ENCODE measurements around the gene KATNBL1.
A peak's percentile ranks its signal among the peaks of the same experiment; 100 is the strongest.
"Not testable (repeated sequence)": the region's sequence is repeated elsewhere in the genome, so short reads cannot be mapped to it uniquely, and the experiment has no call there.

Gene KATNBL1

DNA sequence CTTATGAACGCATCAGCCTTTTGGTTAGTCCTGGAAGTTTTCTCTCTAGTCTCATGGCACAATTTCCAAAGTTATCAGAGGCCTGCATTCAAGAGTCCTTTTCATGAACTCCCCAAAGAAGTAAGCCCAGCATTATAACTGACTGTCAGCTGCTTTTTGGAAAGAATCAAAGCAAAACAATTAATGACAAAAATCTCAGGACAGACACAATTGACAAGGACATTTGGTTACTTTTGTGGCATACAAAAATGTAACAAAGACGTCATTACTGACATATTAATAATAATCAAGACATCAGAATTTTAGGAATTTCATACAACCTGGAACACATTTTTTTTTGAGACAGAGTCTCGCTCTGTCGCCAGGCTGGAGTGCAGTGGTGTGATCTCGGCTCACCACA, 21.2 kb downstream of the KATNBL1 start:
- DNase-seq, result no peak

DNA sequence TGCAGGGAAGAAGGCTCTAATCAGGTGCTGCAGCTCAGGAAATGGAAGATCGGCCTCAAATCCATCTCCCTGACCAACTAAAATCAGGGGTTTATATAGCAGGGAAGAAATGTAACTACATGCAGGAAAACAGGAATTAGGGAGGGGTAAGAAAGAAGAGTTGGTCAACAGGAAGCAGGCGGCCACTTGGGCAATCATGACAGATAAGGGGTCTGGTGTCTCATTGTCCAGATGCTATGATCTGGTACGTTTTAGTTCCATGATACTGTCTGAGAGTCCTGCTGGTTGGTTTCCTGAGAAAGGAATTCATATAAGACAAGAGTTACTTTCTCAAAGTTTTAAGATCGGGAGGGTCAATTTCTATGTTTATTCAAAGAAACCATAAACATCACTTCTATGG, 24.2 kb downstream of the KATNBL1 start:
- DNase-seq, result no peak

DNA sequence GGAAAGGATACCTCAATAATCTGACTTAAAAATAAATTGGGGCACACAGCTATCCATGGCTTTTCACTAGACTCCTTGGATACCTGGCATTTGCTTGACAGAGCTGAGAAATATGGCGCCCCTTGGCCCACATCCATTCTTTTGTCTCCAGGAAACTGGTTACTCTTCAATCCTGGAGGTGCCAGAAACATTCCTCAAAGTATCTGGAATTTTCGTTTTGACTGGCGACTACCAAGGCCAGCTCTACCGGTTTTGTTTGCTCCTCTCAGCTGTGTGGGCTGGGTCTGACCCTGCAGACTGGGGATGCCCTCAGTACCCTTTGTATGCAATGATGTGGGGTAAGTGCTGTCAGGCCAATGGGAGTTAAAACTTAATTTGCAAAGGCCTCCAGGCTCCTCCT, 27.0 kb downstream of the KATNBL1 start:
- peak in 1 of 2 donors; percentile 1 for DNase-seq

DNA sequence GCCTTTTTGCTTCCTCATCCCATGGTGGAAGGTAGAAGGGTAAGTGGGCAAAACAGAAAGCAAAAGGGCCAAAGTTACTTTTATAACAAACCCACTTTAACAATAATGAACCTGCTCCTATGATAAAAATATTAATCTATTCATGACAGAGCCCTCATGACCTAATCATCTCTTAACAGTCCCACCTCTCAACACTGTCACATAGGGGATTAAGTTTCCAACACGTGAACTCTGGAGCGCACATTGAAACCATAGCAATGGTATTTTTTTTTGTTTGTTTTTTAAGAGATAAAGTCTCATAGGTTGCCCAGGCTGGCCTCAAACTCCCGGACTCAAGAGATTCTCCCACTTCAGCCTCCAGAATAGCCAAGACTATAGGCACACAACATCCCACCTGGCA, 30.7 kb downstream of the KATNBL1 start:
- DNase-seq, result no peak

GRCh38 chr15:34165987-34166573, 43.8 kb downstream of the KATNBL1 start:
- not testable (repeated sequence) for DNase-seq

DNA sequence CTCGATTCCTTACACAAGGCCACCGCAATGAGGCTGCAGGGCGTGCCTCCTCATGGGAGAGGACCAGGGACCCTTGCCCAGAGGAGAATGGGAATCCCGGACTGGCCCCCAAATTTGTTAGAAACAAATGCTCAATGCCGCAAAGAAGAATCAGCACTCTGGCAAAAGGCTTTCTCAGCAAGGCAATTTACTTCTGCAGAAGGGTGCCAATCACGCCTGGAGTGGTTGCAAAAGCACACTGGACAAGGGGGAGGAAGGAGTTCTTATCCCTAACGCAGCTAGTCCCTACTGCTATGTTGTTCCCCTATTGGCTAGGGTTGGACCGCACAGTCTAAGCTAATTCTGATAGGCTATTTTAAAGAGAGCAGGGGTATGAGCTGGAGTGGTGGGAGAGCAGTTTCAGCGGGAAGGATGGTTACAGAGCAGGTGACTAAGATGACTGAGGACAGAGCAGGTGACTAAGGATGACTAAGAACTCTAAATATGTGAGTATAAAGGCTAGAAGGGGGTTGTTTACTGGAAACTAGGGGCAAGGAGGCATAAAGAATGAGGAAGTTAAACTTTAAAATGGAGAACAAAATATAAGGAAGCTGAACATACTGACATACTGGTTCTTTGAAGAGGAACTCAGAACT, 48.5 kb downstream of the KATNBL1 start:
- no peak for DNase-seq

DNA sequence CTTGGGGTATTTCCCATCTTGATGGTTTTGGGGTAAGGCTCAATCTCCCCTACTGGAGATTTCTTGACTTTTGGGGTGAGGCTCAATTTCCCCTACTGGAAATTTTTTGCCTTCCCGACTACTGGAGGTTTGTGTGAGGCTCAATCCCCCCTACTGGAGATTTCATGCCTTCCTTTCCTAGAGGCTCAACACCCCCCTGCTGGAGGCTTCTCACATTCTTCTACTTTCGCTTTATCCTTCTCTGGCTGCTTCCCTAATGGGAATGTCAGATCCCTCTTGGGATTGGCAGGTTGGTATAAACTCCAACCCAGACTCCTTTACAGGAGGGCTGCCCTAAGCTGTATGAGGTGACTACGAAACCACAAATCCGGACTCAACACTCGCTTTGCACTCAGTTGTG, 49.2 kb downstream of the KATNBL1 start:
- no peak for DNase-seq

DNA sequence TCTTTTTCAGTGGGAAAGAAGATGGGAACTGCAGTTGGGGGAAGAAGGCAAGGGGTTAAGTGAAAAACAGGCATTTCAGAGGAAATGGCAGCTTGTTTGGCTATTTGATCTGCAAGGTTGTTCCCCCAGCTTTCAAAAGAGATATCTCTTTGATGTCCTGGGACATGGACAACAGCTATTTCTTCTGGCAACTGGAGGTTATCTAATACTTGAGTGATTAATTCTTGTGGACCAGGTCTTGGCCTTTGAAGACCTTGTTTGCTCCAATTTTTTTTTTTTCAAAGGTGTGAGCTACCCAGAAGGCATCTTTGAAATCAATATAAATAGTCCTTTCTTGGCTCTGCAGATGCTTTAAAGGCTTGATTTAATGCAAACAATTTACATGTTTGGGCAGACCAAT, 51.5 kb downstream of the KATNBL1 start:
- DNase-seq, result no peak

GRCh38 chr15:34155859-34156258, 54.0 kb downstream of the KATNBL1 start:
- DNase-seq, result no peak

- DNase-seq, result no peak
Observed at GRCh38 chr15:34154725-34155204, 55.1 kb downstream of the KATNBL1 start.

- DNase-seq, result no peak
Observed at GRCh38 chr15:34147371-34148140, 62.3 kb downstream of the KATNBL1 start.

DNA sequence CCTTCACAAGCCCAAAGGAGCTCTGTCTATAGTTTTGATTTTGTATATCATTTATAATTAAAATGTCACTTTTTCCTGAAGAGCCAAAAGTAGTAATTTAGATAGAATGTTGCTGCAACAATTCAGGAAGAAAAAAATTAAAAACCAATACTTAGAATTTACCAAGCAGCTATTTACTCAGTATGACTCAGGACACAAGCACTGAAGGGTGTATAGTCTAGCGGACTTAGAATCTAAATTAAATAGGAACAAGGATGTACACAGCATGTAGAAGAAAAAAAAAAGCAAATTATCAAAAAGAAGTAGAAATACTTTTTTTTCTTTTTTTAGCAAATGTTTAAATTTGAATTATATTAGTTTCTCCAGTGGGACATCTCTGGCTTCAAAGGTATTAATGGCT, 76.4 kb downstream of the KATNBL1 start:
- DNase-seq, result no peak

- DNase-seq, result no peak
Observed at GRCh38 chr15:34132881-34133280, 77.0 kb downstream of the KATNBL1 start.

- DNase-seq, result no peak
Observed at GRCh38 chr15:34128898-34129297, 81.0 kb downstream of the KATNBL1 start.

DNA sequence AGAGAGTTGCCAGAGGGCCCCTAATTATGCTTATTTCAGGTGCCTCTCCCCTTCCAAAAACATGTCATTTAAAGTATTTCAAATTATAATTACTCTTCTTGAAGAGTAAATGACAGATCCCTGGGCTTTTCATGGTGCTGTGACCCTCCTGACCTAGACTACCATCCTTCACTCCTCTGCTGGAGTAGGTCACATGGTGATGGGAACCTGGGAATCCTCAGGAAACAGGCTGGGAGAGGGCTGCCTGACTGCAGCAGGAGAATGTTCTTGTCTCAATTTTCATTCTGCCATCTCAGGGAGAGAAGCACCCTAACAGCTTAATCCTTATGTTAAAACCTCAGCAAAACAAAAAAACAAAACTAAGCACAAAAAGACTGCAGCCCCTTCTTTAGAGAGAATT, 83.4 kb downstream of the KATNBL1 start:
- no peak for DNase-seq

- DNase-seq, result no peak
Observed at GRCh38 chr15:34125945-34126344, 84.0 kb downstream of the KATNBL1 start.

GRCh38 chr15:34124651-34125050, 85.2 kb downstream of the KATNBL1 start:
- no peak for DNase-seq

DNA sequence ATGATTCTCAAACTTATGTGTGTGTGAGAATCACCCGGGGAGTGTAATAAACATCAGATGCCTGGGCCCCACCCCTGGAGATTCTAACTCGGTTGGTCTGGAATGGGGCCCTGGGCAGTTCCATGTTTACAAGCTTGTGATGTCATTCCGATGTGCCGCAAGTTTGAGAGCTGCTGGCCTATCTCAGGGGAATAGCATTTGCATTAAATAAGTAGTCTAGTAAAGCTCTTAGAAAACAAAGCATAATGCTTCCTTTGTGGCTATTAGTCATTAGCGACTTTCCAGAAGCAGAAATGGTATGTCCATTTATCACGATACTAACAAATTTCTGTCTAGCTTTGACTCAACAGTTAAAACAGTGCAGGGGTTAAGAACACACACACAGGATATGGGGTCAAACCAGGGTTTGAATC, 87.1 kb downstream of the KATNBL1 start:
- DNase-seq, result no peak

DNA sequence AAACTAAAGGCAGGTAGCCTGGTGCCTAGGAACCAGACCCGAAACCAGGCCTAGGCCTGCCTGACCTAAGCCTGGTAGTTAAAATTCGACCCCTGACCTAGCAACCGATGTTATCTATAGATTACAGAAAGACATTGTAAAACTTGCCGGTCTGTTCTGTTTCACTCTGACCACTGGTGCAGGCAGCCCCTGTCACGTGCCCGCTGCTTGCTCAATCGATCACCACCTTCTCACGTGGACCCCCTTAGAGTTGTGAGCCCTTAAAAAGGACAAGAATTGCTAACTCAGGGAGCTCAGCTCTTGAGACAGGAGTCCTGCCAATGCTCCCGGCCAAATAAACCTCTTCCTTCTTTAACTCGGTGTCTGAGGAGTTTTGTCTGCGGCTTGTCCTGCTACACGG, 88.1 kb downstream of the KATNBL1 start:
- DNase-seq, result not testable (repeated sequence)

DNA sequence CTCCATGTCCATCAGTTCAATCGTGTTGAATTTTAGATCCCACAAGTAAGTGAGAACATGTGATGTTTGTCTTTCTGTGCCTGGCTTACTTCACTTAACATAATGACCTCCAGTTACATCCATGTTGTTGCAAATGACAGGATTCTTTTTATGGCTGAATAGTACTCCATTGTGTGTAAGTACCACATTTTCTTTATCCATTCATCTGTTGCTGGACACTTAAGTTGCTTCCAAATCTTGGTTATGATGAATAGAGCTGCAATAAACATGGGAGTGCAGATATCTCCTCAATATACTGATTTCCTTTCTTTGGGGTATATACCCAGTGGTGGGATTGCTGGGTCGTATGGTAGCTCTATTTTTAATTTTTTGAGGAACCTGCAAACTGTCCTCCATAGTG, 89.5 kb downstream of the KATNBL1 start:
- not testable (repeated sequence) for DNase-seq

DNA sequence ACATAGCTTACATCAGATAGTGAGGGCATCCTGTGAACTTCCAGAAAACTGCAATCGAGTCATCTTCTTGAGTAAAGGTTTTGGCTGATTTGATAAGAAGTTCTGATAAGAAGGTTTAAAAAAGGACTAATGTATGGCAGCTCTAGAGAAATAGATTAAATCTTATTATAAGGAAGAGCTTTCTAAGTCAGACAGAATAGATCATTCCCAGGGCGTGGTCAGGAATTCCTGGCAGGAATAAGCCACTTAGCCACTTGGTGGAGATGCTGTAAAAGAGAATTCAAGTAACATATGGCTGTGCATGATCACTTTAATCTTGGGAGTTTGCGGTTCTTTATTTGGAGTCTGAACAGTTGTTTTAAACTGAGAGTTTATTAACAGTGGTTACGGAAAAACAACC, 90.6 kb downstream of the KATNBL1 start:
- no peak for DNase-seq

DNA sequence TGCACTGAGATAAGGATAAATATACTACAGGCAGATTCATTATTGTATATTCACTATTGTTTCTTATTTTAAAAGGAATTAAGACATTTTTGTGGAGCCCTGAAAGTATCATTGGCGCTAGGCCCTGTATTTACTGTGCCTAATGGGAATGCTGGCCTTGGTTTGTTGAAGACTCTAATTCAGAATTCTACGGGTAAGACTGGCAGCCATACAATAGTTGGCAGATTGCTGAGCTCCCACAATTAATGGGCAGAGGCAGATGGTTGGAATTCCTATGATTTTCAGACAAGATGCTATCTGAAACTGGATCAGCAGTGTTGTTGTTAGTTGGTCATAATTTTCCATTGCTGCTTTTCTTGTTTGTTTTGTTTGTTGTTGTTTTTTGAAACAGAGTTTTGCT, 93.3 kb downstream of the KATNBL1 start:
- DNase-seq, result no peak

- DNase-seq, result no peak
Observed at GRCh38 chr15:34114739-34115138, 95.2 kb downstream of the KATNBL1 start.

GRCh38 chr15:34114215-34114614, 95.7 kb downstream of the KATNBL1 start:
- no peak for DNase-seq
